Stimulated activated naive CD8-positive, alpha-beta T cell treated with anti-CD3 and anti-CD28 coated beads, Interleukin-15, Interleukin-2, amounts not matched to agents 100 ng/mL and 50 ng/mL, for 24 hours (primary cell): Measurements from ENCODE around the gene PRICKLE4.
A peak's percentile ranks its signal among the peaks of the same experiment; 100 is the strongest.

Experiments
- H3K27ac Mint-ChIP-seq: one replicate; pipeline ENCODE4 v1.8.0; 2021; ENCODE audit warnings: mild to moderate bottlenecking, mixed read lengths
- H3K27me3 Mint-ChIP-seq: one replicate; pipeline ENCODE4 v1.8.0; 2021; ENCODE audit warnings: mixed read lengths
- H3K36me3 Mint-ChIP-seq: one replicate; pipeline ENCODE4 v1.8.0; 2021; ENCODE audit warnings: low read depth, mixed read lengths
- H3K4me1 Mint-ChIP-seq: one replicate; pipeline ENCODE4 v1.8.0; 2021; ENCODE audit warnings: low read depth, mixed read lengths
- H3K4me3 Mint-ChIP-seq: one replicate; pipeline ENCODE4 v1.8.0; 2021; ENCODE audit warnings: mild to moderate bottlenecking, mixed read lengths
- H3K9me3 Mint-ChIP-seq: one replicate; pipeline ENCODE4 v1.8.0; 2021; ENCODE audit warnings: mixed read lengths

PRICKLE4 gene, protein sequence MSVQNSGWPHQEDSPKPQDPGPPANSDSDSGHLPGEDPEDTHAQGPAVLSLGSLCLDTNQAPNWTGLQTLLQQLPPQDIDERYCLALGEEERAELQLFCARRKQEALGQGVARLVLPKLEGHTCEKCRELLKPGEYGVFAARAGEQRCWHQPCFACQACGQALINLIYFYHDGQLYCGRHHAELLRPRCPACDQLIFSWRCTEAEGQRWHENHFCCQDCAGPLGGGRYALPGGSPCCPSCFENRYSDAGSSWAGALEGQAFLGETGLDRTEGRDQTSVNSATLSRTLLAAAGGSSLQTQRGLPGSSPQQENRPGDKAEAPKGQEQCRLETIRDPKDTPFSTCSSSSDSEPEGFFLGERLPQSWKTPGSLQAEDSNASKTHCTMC

DNA sequence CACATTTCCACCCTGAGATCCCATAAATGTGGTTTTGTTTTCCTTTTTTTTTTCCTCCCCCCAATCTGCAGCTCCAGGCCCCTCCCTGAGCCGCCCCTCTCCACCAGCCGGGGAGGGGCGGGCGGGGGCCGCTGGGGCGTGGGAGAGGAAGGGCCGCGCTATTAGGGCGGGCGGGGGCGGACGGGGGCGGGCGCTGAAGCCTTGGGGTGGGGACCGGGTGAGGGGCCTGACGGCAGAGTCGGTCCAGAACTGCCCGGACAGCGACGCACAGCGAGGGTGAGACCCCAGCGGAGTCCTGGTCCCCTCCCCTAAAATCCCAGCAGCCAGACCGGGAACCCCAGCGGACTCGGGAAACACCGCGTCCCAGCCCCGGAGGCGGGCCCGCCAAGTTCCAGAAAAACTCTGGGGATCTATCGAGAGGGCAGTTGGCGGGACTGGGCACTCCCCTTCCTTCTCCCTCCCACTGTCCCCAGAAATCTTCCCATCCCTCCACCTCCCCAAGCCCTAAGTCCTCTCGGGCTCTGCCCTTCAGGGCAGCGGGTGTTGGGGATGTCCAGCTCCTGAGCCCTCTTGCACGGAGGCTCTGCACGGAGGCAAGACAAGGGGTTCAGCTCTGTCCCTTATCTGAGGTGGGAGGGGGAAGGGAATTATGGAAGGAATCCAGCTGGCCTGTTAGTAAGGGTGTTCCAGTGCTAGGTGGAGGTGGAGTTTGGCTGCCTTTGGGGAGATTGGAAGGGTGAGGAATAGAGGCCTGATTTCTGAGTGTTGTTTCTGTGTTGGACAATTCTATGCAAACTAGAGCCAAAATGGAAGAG lies at the start of gene PRICKLE4:
Gene PRICKLE4 (plus strand): TSS at position 232 of the 815 bp plus-strand sequence. CDS start 2,692 bp downstream, outside the sequence.
- peaks cover 22% of the 10 kb centered on the region for H3K4me1 Mint-ChIP-seq
- no peaks in the 10 kb centered on the region for H3K36me3 Mint-ChIP-seq
- H3K27ac Mint-ChIP-seq = peak within 1 kb of the TSS; percentile 76
- H3K9me3 Mint-ChIP-seq = no peaks in the 10 kb centered on the region
- peaks cover 4% of the 10 kb centered on the region for H3K27me3 Mint-ChIP-seq
- peak within 1 kb of the TSS; percentile 87 for H3K4me3 Mint-ChIP-seq

DNA sequence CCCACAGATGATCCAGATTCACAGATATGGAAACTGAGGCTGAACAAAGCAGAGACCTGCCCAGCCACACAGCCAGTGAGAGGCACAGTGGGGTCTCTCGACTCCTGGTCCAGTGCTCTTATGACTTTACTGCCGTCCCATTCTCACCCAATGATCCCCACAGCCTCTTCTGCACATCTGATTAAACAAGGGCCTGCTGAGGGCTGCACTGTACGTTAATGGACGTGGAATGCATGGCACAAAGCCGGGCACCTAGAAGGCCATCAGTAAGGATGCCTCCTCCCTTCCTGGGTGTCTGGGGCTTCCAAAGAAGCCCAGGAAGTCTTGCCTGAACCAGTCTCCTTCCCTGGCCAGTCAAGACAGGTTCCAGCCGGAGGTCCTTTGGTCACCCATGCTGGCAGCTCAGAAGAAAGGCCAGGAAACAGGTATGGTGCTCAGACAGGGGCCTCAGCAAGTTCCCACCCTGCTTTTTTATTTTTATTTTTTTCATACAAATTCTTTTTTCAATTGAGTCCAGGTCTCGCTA lies 49.0 kb upstream of the PRICKLE4 start:
- no peaks in the 10 kb centered on the region for H3K9me3 Mint-ChIP-seq
- H3K27me3 Mint-ChIP-seq = no peaks in the 10 kb centered on the region
- peak overlapping the region; percentile 51 for H3K4me3 Mint-ChIP-seq
- H3K36me3 Mint-ChIP-seq = no peaks in the 10 kb centered on the region
- H3K4me1 Mint-ChIP-seq = peaks cover 56% of the 10 kb centered on the region
- peak overlapping the region; percentile 55 for H3K27ac Mint-ChIP-seq

DNA sequence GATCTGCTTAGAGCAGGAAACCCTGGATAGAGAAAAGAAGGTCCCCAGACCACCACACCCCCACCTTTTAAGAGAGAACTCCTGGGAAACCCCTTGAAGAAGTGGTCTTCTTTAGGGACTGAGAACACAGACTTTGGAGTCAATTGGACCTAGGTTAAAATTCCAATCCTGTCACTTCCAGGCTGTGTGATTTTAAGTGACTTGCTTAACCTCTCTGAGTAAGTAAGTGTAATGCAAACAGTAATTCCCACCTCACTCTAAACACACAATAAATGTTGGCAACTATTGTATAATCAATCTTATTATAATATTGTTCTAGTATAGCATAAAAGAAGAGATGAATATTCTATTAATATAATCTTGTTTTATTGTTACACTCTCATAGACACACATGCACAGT lies 48.4 kb upstream of the PRICKLE4 start:
- Mint-ChIP-seq H3K9me3 (no peaks in the 10 kb centered on the region), H3K36me3 (no peaks in the 10 kb centered on the region), H3K4me1 (peaks cover 53% of the 10 kb centered on the region), H3K27ac (peak overlapping the region; percentile 69), H3K27me3 (no peaks in the 10 kb centered on the region), H3K4me3 (peak overlapping the region; percentile 67)

DNA sequence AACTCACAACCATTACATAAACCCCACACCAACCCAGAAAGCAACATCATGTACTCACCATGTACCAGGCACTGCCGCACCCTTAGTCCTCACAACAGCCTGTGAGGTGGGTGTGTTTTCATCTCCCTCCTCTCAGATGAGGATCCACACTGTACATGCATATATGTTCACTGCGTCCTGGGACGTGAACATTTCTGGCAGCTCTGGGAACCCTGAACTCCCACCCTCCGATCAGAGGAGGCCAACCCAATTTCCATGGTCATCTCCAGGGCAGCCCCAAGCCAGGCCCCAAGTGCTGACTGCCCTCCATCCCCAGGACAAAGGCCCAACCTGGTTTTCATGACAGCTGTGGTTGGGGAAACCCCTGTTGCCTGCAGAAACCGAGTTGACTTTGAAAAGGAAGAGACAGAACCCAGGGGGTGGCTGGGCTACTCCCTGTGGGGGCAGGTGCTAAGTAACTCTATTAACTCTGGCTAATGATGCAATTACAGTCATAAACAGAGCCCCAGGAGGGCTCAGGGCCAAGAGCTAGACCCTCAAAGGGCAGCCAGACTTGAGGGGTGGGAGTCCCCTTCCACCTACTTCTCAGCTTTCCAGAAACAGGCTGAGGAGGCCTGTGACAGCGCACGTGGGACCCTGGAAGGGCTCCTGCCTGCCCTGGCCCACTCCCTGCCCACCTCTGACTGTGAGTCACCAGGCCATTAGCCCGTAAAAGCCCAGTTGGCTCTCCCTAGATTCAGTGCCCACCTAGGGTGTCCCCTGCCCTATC lies 47.8 kb upstream of the PRICKLE4 start:
- no peaks in the 10 kb centered on the region for H3K9me3 Mint-ChIP-seq
- peak overlapping the region; percentile 67 for H3K4me3 Mint-ChIP-seq
- H3K36me3 Mint-ChIP-seq = no peaks in the 10 kb centered on the region
- H3K27me3 Mint-ChIP-seq = no peaks in the 10 kb centered on the region
- peak overlapping the region; percentile 78 for H3K27ac Mint-ChIP-seq
- H3K4me1 Mint-ChIP-seq = peaks cover 50% of the 10 kb centered on the region

DNA sequence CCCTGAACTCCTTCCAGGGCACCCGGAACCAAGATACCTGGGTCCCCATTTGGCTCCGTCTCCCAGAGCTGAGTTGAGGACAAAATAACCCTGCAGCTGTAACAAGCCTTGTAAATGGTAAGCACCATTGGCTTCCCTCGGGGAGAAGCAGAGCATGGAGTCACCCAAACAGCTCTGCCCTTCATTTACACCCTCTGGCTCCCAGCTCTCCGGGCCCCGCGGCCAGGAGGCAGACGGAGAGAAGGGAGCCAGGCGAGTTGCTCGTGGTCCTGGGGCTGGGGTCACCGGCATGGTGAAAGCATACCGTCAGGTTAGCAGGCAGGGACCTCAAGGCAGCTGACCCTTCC lies 47.2 kb upstream of the PRICKLE4 start:
- H3K4me3 Mint-ChIP-seq = peak overlapping the region; percentile 82
- no peaks in the 10 kb centered on the region for H3K27me3 Mint-ChIP-seq
- H3K36me3 Mint-ChIP-seq = no peaks in the 10 kb centered on the region
- H3K4me1 Mint-ChIP-seq = peaks cover 50% of the 10 kb centered on the region
- H3K27ac Mint-ChIP-seq = peak overlapping the region; percentile 78
- no peaks in the 10 kb centered on the region for H3K9me3 Mint-ChIP-seq

DNA sequence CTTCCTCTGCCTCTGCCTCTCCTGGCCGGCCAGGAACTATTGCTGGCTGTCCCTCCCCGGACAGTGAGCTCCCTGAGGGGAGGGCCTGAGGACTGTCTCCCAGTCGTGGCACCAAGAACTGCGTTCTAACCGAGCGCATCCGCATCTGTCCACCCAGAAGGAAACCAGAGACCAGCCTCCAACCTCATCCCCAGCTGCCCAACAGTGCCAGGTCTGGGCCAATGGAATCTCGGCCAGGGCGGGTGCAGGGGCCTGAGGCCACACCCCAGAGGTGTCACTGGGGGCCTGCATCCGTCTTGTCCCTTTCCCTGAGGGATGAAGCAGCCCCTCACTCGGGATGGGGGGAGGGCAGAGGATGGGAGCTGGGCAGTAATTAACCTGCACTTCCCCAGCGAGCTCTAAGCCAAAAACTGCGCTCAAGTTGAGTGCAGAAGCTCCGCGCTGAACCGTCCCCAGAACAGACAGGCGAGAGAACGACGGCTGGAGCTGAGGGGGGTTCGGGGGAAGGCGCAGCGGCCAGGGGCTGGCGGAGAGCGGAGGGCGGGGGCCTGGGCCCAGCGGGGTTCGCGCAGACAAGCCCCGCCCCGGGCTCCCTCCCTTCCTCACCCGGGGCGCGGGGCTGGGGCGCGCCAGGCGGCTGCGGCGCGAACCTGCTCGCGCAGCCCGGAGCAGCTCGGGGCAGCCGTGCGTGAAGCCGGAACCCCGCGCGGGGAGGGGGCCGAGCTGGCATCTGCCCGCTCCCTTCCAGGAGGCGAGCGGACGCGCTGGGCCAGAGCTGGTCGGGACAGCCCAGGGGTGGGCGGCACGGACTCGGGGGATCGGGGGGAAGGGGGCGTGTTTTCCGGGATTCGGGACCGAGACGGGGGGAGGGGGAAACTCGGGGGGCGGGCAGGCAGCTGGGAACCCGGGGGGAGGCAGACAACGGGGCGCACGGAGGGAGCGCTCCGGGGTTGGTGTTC lies 46.6 kb upstream of the PRICKLE4 start:
- no peaks in the 10 kb centered on the region for H3K36me3 Mint-ChIP-seq
- no peaks in the 10 kb centered on the region for H3K27me3 Mint-ChIP-seq
- no peaks in the 10 kb centered on the region for H3K9me3 Mint-ChIP-seq
- peak overlapping the region; percentile 78 for H3K27ac Mint-ChIP-seq
- peak overlapping the region; percentile 82 for H3K4me3 Mint-ChIP-seq
- peaks cover 48% of the 10 kb centered on the region for H3K4me1 Mint-ChIP-seq

DNA sequence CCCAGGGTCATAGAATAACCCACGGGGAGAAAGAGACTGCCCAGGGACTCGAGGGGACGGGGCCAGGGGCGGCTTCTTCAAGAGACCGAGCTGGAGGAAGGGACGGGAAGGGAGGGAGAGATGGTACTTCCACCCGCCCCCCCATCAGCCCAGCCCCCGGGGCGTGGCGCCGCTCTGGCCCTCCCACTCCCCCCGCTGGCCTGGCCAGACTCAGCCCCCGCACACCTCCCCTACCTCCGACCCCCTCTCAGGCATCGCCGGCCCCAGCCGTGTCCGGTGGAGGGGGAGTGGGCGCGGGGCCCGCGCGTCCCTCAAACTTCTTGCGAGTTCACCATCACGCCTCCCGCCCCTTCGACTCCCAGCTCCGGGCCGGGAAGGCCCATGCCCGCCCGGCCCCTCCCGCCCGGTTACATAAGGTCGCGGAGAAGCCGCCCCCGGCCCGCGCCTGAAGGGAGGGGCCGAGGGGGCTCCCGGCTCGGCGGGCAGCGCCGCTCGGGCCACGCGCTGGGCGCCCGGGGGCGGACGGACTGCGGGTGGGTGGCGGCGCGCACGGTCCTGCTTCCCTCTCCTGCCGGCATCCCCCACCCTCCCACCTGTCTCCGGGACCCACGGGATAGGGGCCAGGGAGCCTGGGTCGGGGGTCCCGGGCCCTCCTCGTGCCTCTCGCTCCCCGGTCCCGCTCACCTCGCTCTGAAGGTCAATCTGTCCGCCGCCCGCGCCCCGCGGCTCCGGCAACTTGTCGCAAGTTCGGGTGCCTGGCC lies 45.7 kb upstream of the PRICKLE4 start:
- peaks cover 41% of the 10 kb centered on the region for H3K4me1 Mint-ChIP-seq
- no peak overlapping the region for H3K27ac Mint-ChIP-seq
- H3K36me3 Mint-ChIP-seq = no peaks in the 10 kb centered on the region
- peak overlapping the region; percentile 63 for H3K4me3 Mint-ChIP-seq
- H3K9me3 Mint-ChIP-seq = no peaks in the 10 kb centered on the region
- H3K27me3 Mint-ChIP-seq = no peaks in the 10 kb centered on the region

DNA sequence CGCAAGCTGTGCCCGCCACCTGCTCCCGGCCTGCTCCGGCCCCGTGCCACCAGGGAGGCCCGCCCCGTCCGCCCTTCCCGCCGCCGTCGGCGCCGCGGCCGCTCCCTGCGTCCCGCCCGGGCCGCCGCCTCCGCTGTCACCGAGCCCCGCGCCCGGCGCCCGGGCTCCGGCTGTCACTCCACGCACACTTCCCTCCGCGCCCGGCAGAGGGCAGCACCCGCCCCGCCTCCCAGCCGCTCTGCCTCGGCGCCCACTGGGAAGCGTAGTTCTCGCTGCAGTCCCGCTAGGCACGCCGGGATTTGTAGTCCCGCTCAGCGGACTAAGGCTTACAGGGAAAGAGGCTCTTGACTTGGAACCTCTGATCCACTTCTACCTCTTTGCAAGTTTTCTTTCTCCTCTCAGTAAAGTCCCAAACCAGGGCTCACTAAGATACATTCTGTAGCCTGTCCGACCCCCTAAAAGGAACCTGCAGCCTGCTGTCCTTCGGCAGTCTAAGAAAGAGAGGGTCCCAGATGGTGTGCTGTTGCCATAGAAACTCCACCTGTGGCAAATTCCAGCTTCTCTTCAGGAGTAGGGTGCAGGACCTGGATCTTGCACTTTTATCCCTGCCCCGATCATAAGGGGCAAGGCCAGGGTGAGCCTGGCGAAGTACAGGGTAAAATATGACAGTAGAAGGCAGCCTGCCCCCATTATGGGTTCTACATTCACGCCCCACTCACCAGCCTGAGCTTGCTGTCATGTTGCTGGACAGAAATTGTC lies 45.0 kb upstream of the PRICKLE4 start, which contains the start of gene TFEB:
Gene TFEB (minus strand): TSS at position 182 of the 759 bp plus-strand sequence. CDS start 44,395 bp downstream, outside the sequence.
- Mint-ChIP-seq H3K4me3 (peak within 1 kb of the TSS; percentile 63), H3K36me3 (no peaks in the 10 kb centered on the region), H3K27ac (no peak within 1 kb of the TSS), H3K4me1 (peaks cover 33% of the 10 kb centered on the region), H3K9me3 (no peaks in the 10 kb centered on the region), H3K27me3 (no peaks in the 10 kb centered on the region)

DNA sequence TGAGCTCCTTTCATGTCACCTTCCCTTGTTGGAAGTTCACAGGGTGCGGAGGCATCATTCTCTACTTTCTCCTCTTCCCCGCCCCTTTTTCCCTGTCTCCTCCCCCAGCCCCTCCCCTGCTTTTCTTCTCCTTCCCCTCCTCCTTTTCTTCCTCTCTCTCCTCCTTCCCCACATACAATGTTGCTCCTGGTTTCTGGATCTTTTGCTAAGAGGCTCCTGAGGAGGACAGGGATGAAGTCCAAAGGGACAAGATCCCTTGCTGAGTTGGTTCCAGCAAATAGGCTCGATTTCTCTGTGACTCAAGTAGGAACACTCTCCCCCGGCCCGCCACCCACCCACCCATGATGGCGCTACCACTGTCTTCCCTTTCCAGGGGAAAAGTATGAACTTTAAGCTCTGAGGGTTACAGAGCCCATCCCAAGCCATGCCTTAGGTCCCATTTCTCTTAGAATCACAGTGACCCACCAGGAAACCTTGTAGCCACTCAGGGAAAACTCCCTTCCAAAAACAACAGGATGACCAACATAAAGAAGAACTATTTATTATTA lies 44.3 kb upstream of the PRICKLE4 start:
- no peaks in the 10 kb centered on the region for H3K27me3 Mint-ChIP-seq
- H3K4me3 Mint-ChIP-seq = no peak overlapping the region
- H3K9me3 Mint-ChIP-seq = no peaks in the 10 kb centered on the region
- H3K4me1 Mint-ChIP-seq = peaks cover 27% of the 10 kb centered on the region
- no peaks in the 10 kb centered on the region for H3K36me3 Mint-ChIP-seq
- H3K27ac Mint-ChIP-seq = no peak overlapping the region

DNA sequence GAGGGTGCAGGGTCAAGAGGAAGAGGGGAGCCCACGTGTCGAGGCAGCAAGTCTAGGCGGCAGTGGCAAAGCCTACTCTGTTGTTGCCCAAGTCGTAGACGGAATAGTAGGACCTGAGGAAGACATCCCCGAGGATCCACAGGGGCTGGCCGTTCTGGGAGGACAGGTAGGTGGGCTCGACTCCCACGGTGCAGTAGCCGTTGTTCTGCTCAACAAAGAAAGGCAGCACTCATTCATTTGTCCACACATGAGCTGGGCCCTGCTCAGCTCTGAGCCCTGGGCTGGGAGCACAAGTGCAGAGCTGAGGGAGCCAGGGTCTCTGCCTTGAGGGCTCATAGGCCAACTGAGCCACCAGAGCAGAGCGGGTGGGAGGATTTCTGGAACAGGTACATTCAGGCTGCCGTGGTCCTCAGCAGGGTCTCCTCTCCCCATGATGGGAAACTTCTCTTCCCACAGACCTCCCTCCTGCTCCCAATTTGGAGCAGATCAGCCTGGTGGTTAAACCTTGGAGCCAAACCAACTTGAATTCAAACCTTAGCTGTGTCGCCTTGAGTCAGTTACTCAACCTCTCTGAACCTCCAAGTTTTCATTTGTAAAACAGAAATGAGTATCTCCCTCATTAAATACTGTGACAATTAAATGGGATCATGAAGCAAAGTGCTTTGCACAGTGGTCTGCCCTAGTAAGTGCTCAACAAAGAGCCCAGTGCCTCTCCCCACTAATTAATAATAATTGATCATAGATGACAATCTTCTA lies 43.6 kb upstream of the PRICKLE4 start:
- Mint-ChIP-seq H3K9me3 (no peaks in the 10 kb centered on the region), H3K27me3 (no peaks in the 10 kb centered on the region), H3K4me3 (no peak overlapping the region), H3K36me3 (no peaks in the 10 kb centered on the region), H3K4me1 (peaks cover 20% of the 10 kb centered on the region), H3K27ac (no peak overlapping the region)

DNA sequence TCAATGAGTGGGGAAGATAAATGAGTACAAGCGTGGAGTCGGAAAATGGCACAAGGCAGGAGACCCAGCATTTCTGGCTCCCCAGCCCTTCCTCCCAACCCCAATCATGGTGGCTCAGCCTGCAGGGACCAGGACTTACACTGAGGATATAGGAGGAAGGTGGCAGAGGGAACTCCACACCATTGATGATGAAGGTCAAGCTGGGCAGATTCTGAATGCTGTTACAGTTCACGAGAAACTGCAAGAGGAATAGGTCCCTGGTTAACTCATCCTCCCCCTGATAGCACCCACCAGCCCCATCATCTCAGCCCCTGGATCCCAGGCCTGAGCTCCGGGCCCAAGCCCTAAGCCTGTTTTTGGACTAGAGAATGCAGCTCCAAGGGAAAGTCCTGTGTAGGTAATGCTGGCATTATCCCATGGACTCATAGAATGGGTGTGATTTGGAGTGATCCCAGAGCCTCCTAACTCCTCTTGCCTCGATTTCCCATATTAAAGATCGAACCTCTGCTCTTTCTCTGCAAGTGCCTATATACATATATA lies 42.9 kb upstream of the PRICKLE4 start:
- Mint-ChIP-seq H3K9me3 (no peaks in the 10 kb centered on the region), H3K27me3 (no peaks in the 10 kb centered on the region), H3K4me1 (peaks cover 13% of the 10 kb centered on the region), H3K27ac (no peak overlapping the region), H3K36me3 (no peaks in the 10 kb centered on the region), H3K4me3 (no peak overlapping the region)

DNA sequence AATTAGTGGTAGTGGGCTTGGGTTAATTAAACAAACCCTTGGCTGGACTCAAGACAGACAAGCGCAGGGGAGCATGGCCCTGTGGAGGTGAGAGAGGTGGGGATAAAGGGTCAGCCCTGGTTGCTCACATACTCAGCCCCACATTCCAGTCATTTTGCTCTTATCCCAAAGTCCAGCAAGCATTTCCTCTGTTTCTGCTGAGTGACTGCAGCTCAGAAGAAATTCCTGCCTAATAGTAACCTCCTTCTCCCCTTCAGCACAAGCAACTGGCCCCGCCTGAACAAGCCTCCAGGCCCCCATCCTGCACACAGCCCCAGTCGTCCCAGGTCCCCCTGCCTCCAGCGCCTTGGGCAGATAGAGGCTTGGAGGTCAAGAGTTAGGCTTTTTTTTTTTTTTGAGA lies 41.5 kb upstream of the PRICKLE4 start:
- H3K4me1 Mint-ChIP-seq = no peaks in the 10 kb centered on the region
- no peaks in the 10 kb centered on the region for H3K27me3 Mint-ChIP-seq
- H3K9me3 Mint-ChIP-seq = no peaks in the 10 kb centered on the region
- H3K4me3 Mint-ChIP-seq = no peak overlapping the region
- H3K27ac Mint-ChIP-seq = no peak overlapping the region
- H3K36me3 Mint-ChIP-seq = no peaks in the 10 kb centered on the region
